ENCODE measurements around the gene RPL15.
A peak's percentile ranks its signal among the peaks of the same experiment; 100 is the strongest.
"Not testable (repeated sequence)": the region's sequence is repeated elsewhere in the genome, so short reads cannot be mapped to it uniquely, and the experiment has no call there.

RPL15 gene

GRCh38 chr3:23912335-23912734, 4.6 kb upstream of the RPL15 start:
- H3K9ac ChIP-seq (ENCODE audit: low read length); H3K4me3 ChIP-seq (ENCODE audit: low read length); H3K4me2 ChIP-seq (ENCODE audit: low read length); H2BK120ac ChIP-seq (ENCODE audit: low read depth, low read length); H3K4ac ChIP-seq (ENCODE audit: low read depth, low read length); H3K79me2 ChIP-seq (ENCODE audit: control insufficient read depth, insufficient read depth, low read length); H2BK5ac ChIP-seq (ENCODE audit: low read length); H4K8ac ChIP-seq (ENCODE audit: low read depth, low read length); H4K5ac ChIP-seq (ENCODE audit: low read length); H2BK15ac ChIP-seq (replicated peaks; ENCODE audit: low read depth); H3K18ac ChIP-seq (ENCODE audit: low read length); H3K23ac ChIP-seq (ENCODE audit: low read length); H3K27me3 ChIP-seq (ENCODE audit: insufficient read depth, low read length, poor library complexity); H3K36me3 ChIP-seq (ENCODE audit: control insufficient read depth, insufficient read depth, low read length); H2AK5ac ChIP-seq (ENCODE audit: low read length); H3K56ac ChIP-seq (ENCODE audit: low read length); H3K4me1 ChIP-seq (ENCODE audit: control insufficient read depth, low read depth, low read length); H3K79me1 ChIP-seq (ENCODE audit: low read length); DNase-seq; H3K27ac ChIP-seq (ENCODE audit: low read depth, low read length): not testable (repeated sequence)
- no CpG with 5 or more reads among the region's 3 CpGs for WGBS (ENCODE audit: extremely low coverage, insufficient coverage, low lambda C conversion rate)

GRCh38 chr3:23913182-23913581, 3.8 kb upstream of the RPL15 start:
- Histone ChIP-seq H3K4me2 (ENCODE audit: low read length) (no peak overlapping the region), H3K23ac (ENCODE audit: low read length) (no peak overlapping the region), H3K4me1 (ENCODE audit: control insufficient read depth, low read depth, low read length) (peaks cover 2% of the 10 kb centered on the region), H2BK120ac (ENCODE audit: low read depth, low read length) (no peak overlapping the region), H2BK5ac (ENCODE audit: low read length) (no peak overlapping the region), H3K4me3 (ENCODE audit: low read length) (no peak overlapping the region), H3K79me1 (ENCODE audit: low read length) (peaks cover 3% of the 10 kb centered on the region), H2AK5ac (ENCODE audit: low read length) (no peak overlapping the region), H3K79me2 (ENCODE audit: control insufficient read depth, insufficient read depth, low read length) (peaks cover 14% of the 10 kb centered on the region), H4K5ac (ENCODE audit: low read length) (no peak overlapping the region), H3K4ac (ENCODE audit: low read depth, low read length) (no peak overlapping the region), H3K27me3 (ENCODE audit: insufficient read depth, low read length, poor library complexity) (no peaks in the 10 kb centered on the region), H3K18ac (ENCODE audit: low read length) (no peak overlapping the region), H3K56ac (ENCODE audit: low read length) (no peak overlapping the region), H3K36me3 (ENCODE audit: control insufficient read depth, insufficient read depth, low read length) (peaks cover 2% of the 10 kb centered on the region), H3K9ac (ENCODE audit: low read length) (no peak overlapping the region), H2BK15ac (replicated peaks; ENCODE audit: low read depth) (no peak overlapping the region), H3K27ac (ENCODE audit: low read depth, low read length) (no peak overlapping the region), H4K8ac (ENCODE audit: low read depth, low read length) (no peak overlapping the region)
- no peak for DNase-seq
- WGBS (ENCODE audit: extremely low coverage, insufficient coverage, low lambda C conversion rate): no CpG with 5 or more reads among the region's 1 CpG

GRCh38 chr3:23913873-23914743, 2.8 kb upstream of the RPL15 start:
- H3K79me1 ChIP-seq (ENCODE audit: low read length): peaks cover 3% of the 10 kb centered on the region
- H3K27me3 ChIP-seq (ENCODE audit: insufficient read depth, low read length, poor library complexity): no peaks in the 10 kb centered on the region
- H3K4me2 ChIP-seq (ENCODE audit: low read length): no peak overlapping the region
- H2BK120ac ChIP-seq (ENCODE audit: low read depth, low read length): no peak overlapping the region
- H3K79me2 ChIP-seq (ENCODE audit: control insufficient read depth, insufficient read depth, low read length): peaks cover 23% of the 10 kb centered on the region
- H3K9ac ChIP-seq (ENCODE audit: low read length): no peak overlapping the region
- H3K27ac ChIP-seq (ENCODE audit: low read depth, low read length): no peak overlapping the region
- H3K4me3 ChIP-seq (ENCODE audit: low read length): no peak overlapping the region
- H4K8ac ChIP-seq (ENCODE audit: low read depth, low read length): no peak overlapping the region
- no CpG with 5 or more reads among the region's 3 CpGs for WGBS (ENCODE audit: extremely low coverage, insufficient coverage, low lambda C conversion rate)
- peaks cover 2% of the 10 kb centered on the region for H3K36me3 ChIP-seq (ENCODE audit: control insufficient read depth, insufficient read depth, low read length)
- H3K56ac ChIP-seq (ENCODE audit: low read length): no peak overlapping the region
- H2BK5ac ChIP-seq (ENCODE audit: low read length): no peak overlapping the region
- H2AK5ac ChIP-seq (ENCODE audit: low read length): no peak overlapping the region
- no peak overlapping the region for H3K23ac ChIP-seq (ENCODE audit: low read length)
- no peak overlapping the region for H3K18ac ChIP-seq (ENCODE audit: low read length)
- no peak for DNase-seq
- no peak overlapping the region for H3K4ac ChIP-seq (ENCODE audit: low read depth, low read length)
- H3K4me1 ChIP-seq (ENCODE audit: control insufficient read depth, low read depth, low read length): peaks cover 2% of the 10 kb centered on the region
- H2BK15ac ChIP-seq (replicated peaks; ENCODE audit: low read depth): no peak overlapping the region
- H4K5ac ChIP-seq (ENCODE audit: low read length): no peak overlapping the region

GRCh38 chr3:23915537-23916108, 1.3 kb upstream of the RPL15 start:
- Histone ChIP-seq H3K27me3 (ENCODE audit: insufficient read depth, low read length, poor library complexity) (no peaks in the 10 kb centered on the region), H3K9ac (ENCODE audit: low read length) (peak overlapping the region; percentile 39), H2BK15ac (replicated peaks; ENCODE audit: low read depth) (no peak overlapping the region), H3K56ac (ENCODE audit: low read length) (peak overlapping the region; percentile 45), H3K79me1 (ENCODE audit: low read length) (peaks cover 6% of the 10 kb centered on the region), H3K18ac (ENCODE audit: low read length) (no peak overlapping the region), H2BK5ac (ENCODE audit: low read length) (no peak overlapping the region), H2AK5ac (ENCODE audit: low read length) (no peak overlapping the region), H3K36me3 (ENCODE audit: control insufficient read depth, insufficient read depth, low read length) (peaks cover 6% of the 10 kb centered on the region), H4K5ac (ENCODE audit: low read length) (no peak overlapping the region), H3K23ac (ENCODE audit: low read length) (no peak overlapping the region), H3K79me2 (ENCODE audit: control insufficient read depth, insufficient read depth, low read length) (peaks cover 28% of the 10 kb centered on the region), H3K4me2 (ENCODE audit: low read length) (peak overlapping the region; percentile 25), H3K4me1 (ENCODE audit: control insufficient read depth, low read depth, low read length) (peaks cover 2% of the 10 kb centered on the region), H3K27ac (ENCODE audit: low read depth, low read length) (no peak overlapping the region), H3K4ac (ENCODE audit: low read depth, low read length) (no peak overlapping the region), H3K4me3 (ENCODE audit: low read length) (no peak overlapping the region), H2BK120ac (ENCODE audit: low read depth, low read length) (no peak overlapping the region), H4K8ac (ENCODE audit: low read depth, low read length) (no peak overlapping the region)
- DNase-seq: no peak
- 100% methylated on average over 1 of the region's 7 CpGs for WGBS (ENCODE audit: extremely low coverage, insufficient coverage, low lambda C conversion rate)

GRCh38 chr3:23916152-23916885, 613 bp upstream of the RPL15 start:
- Histone ChIP-seq H3K9ac (ENCODE audit: low read length) (peak overlapping the region; percentile 91), H2BK15ac (replicated peaks; ENCODE audit: low read depth) (no peak overlapping the region), H3K4ac (ENCODE audit: low read depth, low read length) (no peak overlapping the region), H2BK120ac (ENCODE audit: low read depth, low read length) (no peak overlapping the region), H3K4me1 (ENCODE audit: control insufficient read depth, low read depth, low read length) (peaks cover 2% of the 10 kb centered on the region), H3K79me1 (ENCODE audit: low read length) (peaks cover 6% of the 10 kb centered on the region), H3K23ac (ENCODE audit: low read length) (no peak overlapping the region), H3K36me3 (ENCODE audit: control insufficient read depth, insufficient read depth, low read length) (peaks cover 6% of the 10 kb centered on the region), H3K18ac (ENCODE audit: low read length) (peak overlapping the region; percentile 45), H2BK5ac (ENCODE audit: low read length) (no peak overlapping the region), H4K5ac (ENCODE audit: low read length) (no peak overlapping the region), H4K8ac (ENCODE audit: low read depth, low read length) (no peak overlapping the region), H2AK5ac (ENCODE audit: low read length) (no peak overlapping the region), H3K4me3 (ENCODE audit: low read length) (peak overlapping the region; percentile 80), H3K4me2 (ENCODE audit: low read length) (peak overlapping the region; percentile 70), H3K56ac (ENCODE audit: low read length) (peak overlapping the region; percentile 94), H3K79me2 (ENCODE audit: control insufficient read depth, insufficient read depth, low read length) (peaks cover 28% of the 10 kb centered on the region), H3K27ac (ENCODE audit: low read depth, low read length) (peak overlapping the region; percentile 14), H3K27me3 (ENCODE audit: insufficient read depth, low read length, poor library complexity) (no peaks in the 10 kb centered on the region)
- no CpG with 5 or more reads among the region's 48 CpGs for WGBS (ENCODE audit: extremely low coverage, insufficient coverage, low lambda C conversion rate)
- no peak for DNase-seq

All from mesendoderm (in vitro differentiated cells).